ENCODE measurements around the gene ZNF22.

ZNF22 gene

DNA sequence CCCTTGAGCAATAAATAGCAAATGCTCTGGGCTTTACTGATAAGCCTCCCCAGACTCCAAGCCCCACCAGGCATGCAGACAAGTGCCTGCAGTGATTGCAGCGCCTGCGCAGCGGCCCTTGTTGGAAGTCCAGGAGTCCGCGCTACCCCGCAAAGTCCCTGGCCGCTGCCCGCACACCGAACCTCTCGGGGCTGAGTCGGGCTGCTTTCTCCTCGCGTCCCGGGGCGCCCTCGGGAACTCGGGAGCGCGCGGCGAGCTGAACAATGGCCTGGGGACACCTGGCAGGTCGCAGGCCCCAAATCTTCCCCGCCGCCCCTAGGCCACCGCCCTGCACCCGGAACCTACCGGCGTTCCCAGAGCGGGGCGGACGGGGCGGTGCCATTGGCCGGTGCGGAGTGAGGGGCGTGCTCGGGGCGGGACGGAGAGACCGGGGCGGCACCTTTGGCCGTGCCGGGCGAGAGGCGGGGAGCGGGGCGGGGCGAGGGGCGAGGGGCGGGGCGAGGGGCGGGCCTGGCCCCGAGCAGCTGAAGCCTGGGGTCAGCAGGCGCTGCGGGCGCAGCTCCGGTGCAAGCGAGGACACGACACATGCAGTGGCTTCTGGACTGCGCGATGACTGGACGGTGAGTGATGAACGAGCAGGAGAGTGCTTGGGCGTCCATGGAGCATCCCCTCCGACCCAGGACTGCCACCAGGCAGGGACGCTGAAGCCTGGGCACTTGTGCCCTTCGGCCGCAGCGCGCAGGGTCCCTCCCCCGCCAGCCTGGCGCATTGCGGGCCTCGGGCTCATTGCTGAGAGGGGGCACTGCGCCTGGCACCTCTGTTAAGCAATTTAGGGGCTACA, 41.3 kb upstream of the ZNF22 start, which contains the start of gene RASSF4:
Gene RASSF4, plus strand, starts transcription at position 556 of the 841 bp plus-strand sequence. CDS start 10,401 bp downstream, outside the sequence.
- Histone ChIP-seq H3K9ac (ENCODE audit: low read length) (peak within 1 kb of the TSS; percentile 82), H3K27ac (ENCODE audit: low read depth, low read length) (peak within 1 kb of the TSS; percentile 73; the same call in 1 of the 2 replicates), H3K4me3 (ENCODE audit: low read depth, low read length) (peak within 1 kb of the TSS; percentile 90), H3K36me3 (ENCODE audit: control insufficient read depth, insufficient read depth, low read length) (no peaks in the 10 kb centered on the region), H3K9me3 (ENCODE audit: control insufficient read depth, insufficient read depth, low read depth, low read length) (no peaks in the 10 kb centered on the region), H3K27me3 (ENCODE audit: control insufficient read depth, insufficient read depth, low read length) (peaks cover 7% of the 10 kb centered on the region), H3K4me1 (ENCODE audit: control insufficient read depth, insufficient read depth, low read length) (peaks cover 46% of the 10 kb centered on the region)

- no peak overlapping the region for H3K27ac ChIP-seq (ENCODE audit: low read depth, low read length)
- peaks cover 7% of the 10 kb centered on the region for H3K27me3 ChIP-seq (ENCODE audit: control insufficient read depth, insufficient read depth, low read length)
- H3K4me1 ChIP-seq (ENCODE audit: control insufficient read depth, insufficient read depth, low read length): peaks cover 52% of the 10 kb centered on the region
- peak overlapping the region; percentile 75 for H3K4me3 ChIP-seq (ENCODE audit: low read depth, low read length)
- no peaks in the 10 kb centered on the region for H3K36me3 ChIP-seq (ENCODE audit: control insufficient read depth, insufficient read depth, low read length)
- no peaks in the 10 kb centered on the region for H3K9me3 ChIP-seq (ENCODE audit: control insufficient read depth, insufficient read depth, low read depth, low read length)
- H3K9ac ChIP-seq (ENCODE audit: low read length): no peak overlapping the region
Measured at GRCh38 chr10:44960088-44960460, 40.6 kb upstream of the ZNF22 start.

DNA sequence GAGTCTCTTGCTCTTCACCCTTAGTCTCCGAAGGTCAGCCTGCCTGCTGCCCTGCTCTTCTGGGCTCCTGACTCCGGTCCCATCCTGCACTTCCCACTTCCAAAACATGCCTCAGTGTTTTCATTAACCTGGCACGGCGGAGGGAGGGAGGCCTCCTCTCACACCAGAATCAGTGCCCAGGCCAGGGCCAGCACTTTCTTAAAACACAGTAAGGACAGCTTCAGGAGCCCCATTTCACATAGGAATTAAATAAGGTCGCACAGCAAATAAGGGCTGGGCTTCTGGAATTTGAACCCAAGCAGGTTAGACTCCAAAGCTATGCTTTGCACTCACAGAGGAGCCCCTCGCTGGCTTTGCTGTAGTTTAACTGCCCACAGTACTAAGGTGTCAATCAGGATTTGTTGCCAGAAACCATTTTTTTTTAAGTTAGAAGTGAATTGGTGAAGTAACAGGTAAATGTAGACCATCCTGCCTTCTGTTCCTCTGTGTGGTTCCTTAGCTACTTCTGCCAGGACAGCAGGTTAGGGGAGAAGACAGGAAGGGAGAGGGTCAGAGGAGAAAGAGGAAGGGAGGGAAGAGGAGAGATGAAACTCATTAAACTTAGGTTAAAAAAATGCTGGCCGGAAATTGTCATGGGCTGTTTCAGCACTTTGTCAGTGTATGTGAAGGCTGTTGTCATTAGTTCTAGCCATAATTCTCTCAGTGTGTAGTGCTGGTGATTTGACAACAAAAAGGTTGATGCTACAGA, 40.1 kb upstream of the ZNF22 start:
- Histone ChIP-seq H3K9ac (ENCODE audit: low read length) (no peak overlapping the region), H3K27ac (ENCODE audit: low read depth, low read length) (no peak overlapping the region), H3K4me3 (ENCODE audit: low read depth, low read length) (peak overlapping the region; percentile 75), H3K36me3 (ENCODE audit: control insufficient read depth, insufficient read depth, low read length) (no peaks in the 10 kb centered on the region), H3K4me1 (ENCODE audit: control insufficient read depth, insufficient read depth, low read length) (peaks cover 58% of the 10 kb centered on the region), H3K27me3 (ENCODE audit: control insufficient read depth, insufficient read depth, low read length) (peaks cover 7% of the 10 kb centered on the region), H3K9me3 (ENCODE audit: control insufficient read depth, insufficient read depth, low read depth, low read length) (no peaks in the 10 kb centered on the region)

GRCh38 chr10:44961230-44961571, 39.5 kb upstream of the ZNF22 start:
- Histone ChIP-seq H3K4me1 (ENCODE audit: control insufficient read depth, insufficient read depth, low read length) (peaks cover 64% of the 10 kb centered on the region), H3K36me3 (ENCODE audit: control insufficient read depth, insufficient read depth, low read length) (no peaks in the 10 kb centered on the region), H3K4me3 (ENCODE audit: low read depth, low read length) (no peak overlapping the region), H3K9me3 (ENCODE audit: control insufficient read depth, insufficient read depth, low read depth, low read length) (no peaks in the 10 kb centered on the region), H3K27me3 (ENCODE audit: control insufficient read depth, insufficient read depth, low read length) (peaks cover 7% of the 10 kb centered on the region), H3K9ac (ENCODE audit: low read length) (no peak overlapping the region), H3K27ac (ENCODE audit: low read depth, low read length) (no peak overlapping the region)

DNA sequence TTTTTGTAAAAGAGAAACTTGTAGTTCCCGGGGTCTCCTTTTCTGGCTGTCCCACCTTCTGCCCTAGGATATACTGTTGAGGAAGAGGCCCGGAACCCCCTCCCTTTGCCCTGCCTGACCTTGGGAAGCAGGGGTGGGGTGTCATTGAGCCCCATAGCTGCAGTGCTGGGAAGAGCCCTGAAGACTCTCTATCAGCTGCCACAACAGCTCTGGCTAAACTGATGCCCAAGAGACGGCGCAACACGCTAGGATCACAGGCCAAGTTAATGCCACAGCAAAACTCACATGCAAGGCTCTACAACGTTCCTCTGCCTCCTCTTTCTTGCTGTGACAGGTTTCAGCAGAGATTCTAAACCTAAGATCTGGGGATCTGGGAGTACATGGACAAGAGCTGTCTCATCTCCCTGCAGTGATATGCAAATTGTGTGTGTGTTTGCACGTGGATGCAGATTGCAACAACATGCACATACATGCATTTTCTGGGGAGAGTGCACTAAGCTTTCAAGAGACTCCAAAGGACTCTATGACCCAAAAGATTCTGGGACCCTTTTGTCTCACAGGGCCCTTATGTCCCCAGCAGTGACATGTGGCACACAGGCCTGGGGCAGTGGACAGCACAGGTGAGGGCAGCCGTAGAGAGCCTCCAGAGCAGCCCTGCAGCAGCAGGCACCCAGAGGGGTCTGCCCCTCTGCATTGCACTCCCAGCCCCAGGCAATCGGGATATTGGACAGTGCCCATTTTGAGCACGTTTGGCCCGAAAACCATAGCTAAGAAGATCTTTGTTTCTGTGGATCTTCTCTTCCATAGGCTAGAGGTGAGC, 38.6 kb upstream of the ZNF22 start:
- Histone ChIP-seq H3K27ac (ENCODE audit: low read depth, low read length) (no peak overlapping the region), H3K36me3 (ENCODE audit: control insufficient read depth, insufficient read depth, low read length) (no peaks in the 10 kb centered on the region), H3K9me3 (ENCODE audit: control insufficient read depth, insufficient read depth, low read depth, low read length) (no peaks in the 10 kb centered on the region), H3K4me3 (ENCODE audit: low read depth, low read length) (no peak overlapping the region), H3K9ac (ENCODE audit: low read length) (no peak overlapping the region), H3K27me3 (ENCODE audit: control insufficient read depth, insufficient read depth, low read length) (peaks cover 7% of the 10 kb centered on the region), H3K4me1 (ENCODE audit: control insufficient read depth, insufficient read depth, low read length) (peaks cover 68% of the 10 kb centered on the region)

DNA sequence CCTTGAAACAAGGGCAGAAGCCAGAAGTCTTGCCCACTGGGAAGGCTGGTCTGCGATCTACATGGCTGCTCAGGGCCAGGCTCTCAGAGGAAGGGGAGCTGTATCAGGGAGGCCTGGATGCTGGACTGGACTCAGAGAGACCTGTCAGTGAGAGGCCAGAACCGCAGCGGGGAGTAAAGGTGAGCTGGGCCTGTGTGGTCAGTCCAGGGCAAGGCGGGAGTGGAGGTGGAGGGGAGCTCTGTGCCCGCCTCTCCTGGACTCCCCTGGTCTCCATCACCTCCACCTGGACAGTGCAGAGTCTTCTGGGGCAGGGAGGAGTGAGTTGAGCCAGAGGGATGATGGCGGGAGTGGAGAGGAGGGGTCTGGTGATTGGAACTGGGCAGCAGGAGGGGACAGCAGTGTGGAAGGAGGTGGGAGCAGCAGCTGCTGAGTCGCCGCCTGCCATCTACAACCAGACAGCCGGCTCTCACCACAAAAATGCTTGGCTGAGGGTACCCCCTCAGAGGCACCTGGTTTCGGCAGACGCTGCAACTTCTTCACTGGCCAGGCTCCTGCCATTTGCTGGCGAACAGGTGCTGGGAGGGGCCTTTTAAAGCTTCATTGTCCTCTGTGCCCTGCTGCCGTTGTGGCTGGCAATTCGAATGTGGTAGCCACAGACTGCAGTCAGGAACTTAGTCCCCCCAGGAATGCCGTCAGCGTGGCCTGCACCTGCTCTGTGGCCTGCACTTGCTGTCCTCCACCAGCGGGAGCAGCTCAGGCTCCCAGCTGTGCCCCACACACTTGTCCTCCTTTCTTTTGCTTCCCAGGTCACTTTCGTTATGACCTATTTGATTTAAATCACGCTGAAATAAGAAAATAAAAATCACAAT, 37.6 kb upstream of the ZNF22 start:
- Histone ChIP-seq H3K27ac (ENCODE audit: low read depth, low read length) (no peak overlapping the region), H3K9me3 (ENCODE audit: control insufficient read depth, insufficient read depth, low read depth, low read length) (no peaks in the 10 kb centered on the region), H3K9ac (ENCODE audit: low read length) (no peak overlapping the region), H3K4me1 (ENCODE audit: control insufficient read depth, insufficient read depth, low read length) (peaks cover 75% of the 10 kb centered on the region), H3K4me3 (ENCODE audit: low read depth, low read length) (no peak overlapping the region), H3K36me3 (ENCODE audit: control insufficient read depth, insufficient read depth, low read length) (no peaks in the 10 kb centered on the region), H3K27me3 (ENCODE audit: control insufficient read depth, insufficient read depth, low read length) (peaks cover 7% of the 10 kb centered on the region)

DNA sequence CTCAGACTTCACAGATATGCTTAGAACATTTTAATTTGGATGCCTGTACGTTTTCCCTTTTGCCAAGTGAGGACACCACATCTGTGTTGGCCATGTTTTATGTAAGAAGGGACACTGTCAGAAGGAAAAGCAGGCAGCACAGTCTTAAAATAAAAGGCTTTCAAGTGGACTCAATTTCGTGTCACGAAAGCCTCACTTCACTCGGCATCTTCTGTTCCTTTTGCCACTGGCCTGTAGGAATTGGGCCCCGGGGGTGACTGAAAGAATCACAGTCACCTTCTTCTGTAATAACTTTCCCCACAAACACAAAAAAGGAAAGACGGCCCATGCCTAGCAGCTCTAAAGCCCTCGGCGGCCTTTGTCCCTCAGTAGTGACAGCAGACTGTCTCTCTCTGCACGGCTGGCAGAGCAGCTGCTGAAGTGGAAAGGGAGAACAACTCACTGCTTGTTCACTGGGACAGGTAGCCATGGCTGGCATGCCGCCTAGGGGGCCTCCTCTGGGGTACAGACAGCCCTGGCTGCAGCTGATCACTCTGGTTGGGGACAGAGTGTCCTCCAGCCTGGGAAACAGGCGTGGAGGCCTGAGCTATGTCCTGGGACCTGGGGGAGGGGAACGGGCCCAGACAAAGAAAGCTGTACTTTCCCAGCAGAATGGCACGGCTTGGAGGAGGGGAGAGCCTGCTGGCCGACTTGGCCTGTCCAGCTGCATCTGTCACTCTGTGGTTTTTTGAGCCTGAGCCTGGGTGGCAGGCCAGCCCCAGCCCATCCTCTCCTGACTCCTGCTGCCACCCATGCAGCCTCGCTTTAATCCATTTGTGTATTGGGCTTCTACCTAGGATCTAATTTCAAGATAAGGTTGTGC, 36.7 kb upstream of the ZNF22 start:
- peak overlapping the region; percentile 1; the same call in 1 of the 2 replicates for H3K4me3 ChIP-seq (ENCODE audit: low read depth, low read length)
- peak overlapping the region; percentile 32 for H3K9ac ChIP-seq (ENCODE audit: low read length)
- no peaks in the 10 kb centered on the region for H3K36me3 ChIP-seq (ENCODE audit: control insufficient read depth, insufficient read depth, low read length)
- no peaks in the 10 kb centered on the region for H3K9me3 ChIP-seq (ENCODE audit: control insufficient read depth, insufficient read depth, low read depth, low read length)
- H3K27me3 ChIP-seq (ENCODE audit: control insufficient read depth, insufficient read depth, low read length): peaks cover 7% of the 10 kb centered on the region
- peak overlapping the region; percentile 10; the same call in 1 of the 2 replicates for H3K27ac ChIP-seq (ENCODE audit: low read depth, low read length)
- peaks cover 71% of the 10 kb centered on the region for H3K4me1 ChIP-seq (ENCODE audit: control insufficient read depth, insufficient read depth, low read length)

DNA sequence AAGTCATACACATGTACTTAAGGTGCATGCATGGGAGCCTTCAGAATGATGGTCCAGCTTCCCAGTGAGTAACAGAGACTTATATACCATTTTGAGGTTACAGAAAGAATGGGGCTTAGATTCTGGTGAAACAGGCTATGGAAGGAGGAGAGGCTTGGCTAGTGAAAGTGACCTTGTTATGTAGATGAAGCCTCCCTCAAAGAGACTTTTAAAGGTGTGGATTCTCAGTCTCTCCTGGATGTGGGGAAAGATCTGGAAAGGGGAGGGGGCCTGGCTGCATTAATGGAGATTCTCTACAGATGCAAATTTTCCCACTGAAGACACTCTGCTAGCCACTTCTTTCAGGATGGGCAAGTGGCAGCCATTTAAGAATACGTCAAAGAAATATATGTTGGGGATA, 35.6 kb upstream of the ZNF22 start:
- no peak overlapping the region for H3K4me3 ChIP-seq (ENCODE audit: low read depth, low read length)
- 0 out of 2 replicates have a peak, but pooled peaks cover 4% of the 10 kb centered on the region for H3K36me3 ChIP-seq (ENCODE audit: control insufficient read depth, insufficient read depth, low read length)
- H3K27ac ChIP-seq (ENCODE audit: low read depth, low read length): no peak overlapping the region; the same call in 1 of the 2 replicates
- no peaks in the 10 kb centered on the region for H3K9me3 ChIP-seq (ENCODE audit: control insufficient read depth, insufficient read depth, low read depth, low read length)
- H3K9ac ChIP-seq (ENCODE audit: low read length): no peak overlapping the region
- H3K27me3 ChIP-seq (ENCODE audit: control insufficient read depth, insufficient read depth, low read length): peaks cover 4% of the 10 kb centered on the region
- H3K4me1 ChIP-seq (ENCODE audit: control insufficient read depth, insufficient read depth, low read length): peaks cover 66% of the 10 kb centered on the region

DNA sequence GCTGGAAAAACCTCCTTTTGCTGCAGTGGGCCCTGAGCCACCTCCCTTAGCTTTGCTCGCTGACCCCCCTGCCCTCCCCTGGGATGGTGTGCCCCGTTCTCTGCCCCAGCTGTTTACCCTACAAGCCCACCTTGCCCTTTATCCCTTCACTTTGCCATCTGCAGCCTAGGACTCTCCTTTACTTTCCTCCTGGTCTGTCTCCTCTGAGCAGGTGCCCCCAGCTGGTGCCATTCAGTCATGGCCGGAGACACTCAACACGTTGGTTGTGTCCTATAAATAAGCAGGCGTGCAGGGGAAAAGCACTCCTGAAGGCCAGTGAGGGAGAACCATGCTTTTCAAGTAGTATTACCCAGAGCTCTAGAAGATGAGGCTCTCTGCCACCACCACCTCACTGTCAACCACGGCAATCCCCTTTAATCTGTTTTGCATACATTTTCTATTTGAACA, 35.0 kb upstream of the ZNF22 start:
- H3K36me3 ChIP-seq (ENCODE audit: control insufficient read depth, insufficient read depth, low read length): peaks cover 5% of the 10 kb centered on the region
- no peak overlapping the region for H3K27ac ChIP-seq (ENCODE audit: low read depth, low read length)
- H3K4me1 ChIP-seq (ENCODE audit: control insufficient read depth, insufficient read depth, low read length): peaks cover 60% of the 10 kb centered on the region

More for the DNA sequence above, 35.0 kb upstream of the ZNF22 start:
- Histone ChIP-seq H3K4me3 (ENCODE audit: low read depth, low read length) (no peak overlapping the region), H3K27me3 (ENCODE audit: control insufficient read depth, insufficient read depth, low read length) (no peaks in the 10 kb centered on the region), H3K9ac (ENCODE audit: low read length) (no peak overlapping the region), H3K9me3 (ENCODE audit: control insufficient read depth, insufficient read depth, low read depth, low read length) (no peaks in the 10 kb centered on the region)
